SU-DHL-6 (cell line): Measurements from ENCODE around the gene ZNF772.

ENCODE experiments used
- H2AFZ ChIP-seq: fragments of 200-600 bp; sonication (generic); 2 replicates; pipeline ENCODE4 v1.6.1; 2014; ENCODE audit warnings: low read depth, mild to moderate bottlenecking, moderate library complexity, mixed read lengths, antibody characterized with exemption, low read length; ENCODE audit not compliant: severe bottlenecking
- H3F3A ChIP-seq: fragments of 200-600 bp; shearing (Covaris generic); 2 replicates; pipeline ENCODE4 v1.6.0; 2016; ENCODE audit warnings: antibody characterized with exemption, mild to moderate bottlenecking; ENCODE audit not compliant: insufficient read depth
- H3K27ac ChIP-seq: fragments of 200-600 bp; sonication (generic); 2 replicates; pipeline ENCODE4 v1.5.1; 2016; ENCODE audit warnings: low read depth, mild to moderate bottlenecking, low read length, moderate library complexity, mixed read lengths
- H3K27me3 ChIP-seq: fragments of 200-600 bp; sonication (generic), shearing (Covaris generic); 2 replicates; pipeline ENCODE4 v1.6.0; 2014; ENCODE audit warnings: mild to moderate bottlenecking, low read length
- H3K36me3 ChIP-seq: fragments of 200-600 bp; sonication (generic); 2 replicates; pipeline ENCODE4 v1.6.1; 2014; ENCODE audit warnings: mild to moderate bottlenecking, low read length, mixed read lengths
- H3K4me2 ChIP-seq: fragments of 300-600, 200-600 bp; shearing (Covaris generic), sonication (generic); 2 replicates; pipeline ENCODE4 v1.6.0; 2014; ENCODE audit warnings: low read length, low read depth, mild to moderate bottlenecking; ENCODE audit not compliant: poor library complexity, severe bottlenecking
- H3K4me3 ChIP-seq: fragments of 200-600 bp; sonication (generic); 2 replicates; pipeline ENCODE4 v1.5.1; 2014; ENCODE audit warnings: antibody characterized with exemption, low read length, mild to moderate bottlenecking, mixed read lengths; ENCODE audit not compliant: insufficient read depth, poor library complexity, severe bottlenecking
- H3K79me2 ChIP-seq: fragments of 200-600 bp; sonication (generic); 2 replicates; pipeline ENCODE4 v1.6.1; 2014; ENCODE audit warnings: mild to moderate bottlenecking, low read length, moderate library complexity; ENCODE audit not compliant: insufficient read depth
- H3K9ac ChIP-seq: fragments of 200-600 bp; sonication (generic); 2 replicates; pipeline ENCODE4 v1.7.0; 2014; ENCODE audit warnings: mild to moderate bottlenecking, low read length
- H3K9me2 ChIP-seq: fragments of 200-600 bp; sonication (generic); replicated peaks from 2 replicates; pipeline ENCODE4 v1.6.1; 2014; ENCODE audit warnings: low read length; ENCODE audit not compliant: insufficient read depth
- H3K9me3 ChIP-seq: fragments of 200-600 bp; sonication (generic); 2 replicates; pipeline ENCODE4 v1.6.1; 2014; ENCODE audit warnings: low read length, mixed read lengths; ENCODE audit not compliant: insufficient read depth
- H4K20me1 ChIP-seq: fragments of 200-600 bp; sonication (generic); 2 replicates; pipeline ENCODE4 v1.6.1; 2014; ENCODE audit warnings: low read depth, mild to moderate bottlenecking, antibody characterized with exemption, low read length, moderate library complexity, mixed read lengths
- EZH2phosphoT487 ChIP-seq: fragments of 200-600 bp; sonication (generic), shearing (Covaris generic); conservative IDR thresholded peaks from 2 replicates; pipeline ENCODE4 v1.6.1; 2018; ENCODE audit warnings: mild to moderate bottlenecking, antibody characterized with exemption, low read length, moderate library complexity, mixed read lengths
- TF ChIP-seq, protein P1 (sequence below): fragments of 200-600 bp; sonication (generic); IDR thresholded peaks from one replicate; pipeline ENCODE4 v1.5.1; 2017; ENCODE audit warnings: antibody characterized with exemption, mild to moderate bottlenecking, low read length, moderate library complexity; ENCODE audit not compliant: insufficient read depth, poor library complexity, severe bottlenecking

The ZNF772 gene

DNA sequence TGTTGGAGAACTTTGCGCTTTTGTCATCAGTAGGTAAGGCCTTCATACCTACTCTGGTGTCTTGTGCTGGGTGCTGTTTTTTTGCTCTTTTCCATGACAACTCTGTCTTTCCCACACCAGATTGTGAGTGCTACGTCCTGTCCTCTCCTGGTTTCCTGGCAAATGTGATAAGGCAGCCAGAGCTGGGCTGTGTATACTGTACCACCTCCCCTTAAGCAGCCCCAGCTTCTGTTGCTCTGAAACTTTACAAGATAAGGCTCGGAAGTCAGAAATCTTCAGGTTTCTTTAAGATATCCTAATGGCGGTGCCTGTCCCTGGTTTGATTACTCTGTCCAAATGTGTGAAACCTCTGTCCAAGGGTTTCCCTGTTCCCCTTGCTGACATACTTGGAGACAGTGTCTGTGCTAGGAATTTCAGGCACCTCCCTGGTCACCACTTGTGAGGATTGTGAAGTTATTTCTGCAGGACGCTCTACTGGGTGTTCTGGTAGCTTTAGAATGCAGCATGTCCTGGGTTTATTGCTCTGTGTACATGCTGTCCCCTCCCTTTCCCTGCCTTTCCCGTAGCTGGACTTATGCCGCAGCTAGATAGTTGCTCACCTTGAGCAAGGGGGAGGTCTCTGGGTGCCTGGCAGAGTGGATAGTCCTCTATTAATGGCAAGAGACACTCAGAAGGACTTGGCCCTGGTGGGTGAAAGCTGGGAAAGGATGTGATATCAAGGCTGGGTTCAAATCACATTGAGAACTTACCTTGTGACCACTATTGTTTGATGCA is 35.2 kb downstream of the ZNF772 start:
- Histone ChIP-seq H3K9ac (no peak overlapping the region), H3K27me3 (no peaks in the 10 kb centered on the region), H3K27ac (no peak overlapping the region), H3K4me3 (no peak overlapping the region), H2AFZ (no peak overlapping the region), H3K36me3 (no peaks in the 10 kb centered on the region), H3K9me2 (no peaks in the 10 kb centered on the region), H3K9me3 (no peaks in the 10 kb centered on the region), H4K20me1 (no peaks in the 10 kb centered on the region), H3K79me2 (peaks cover 40% of the 10 kb centered on the region), H3K4me2 (no peak overlapping the region), H3F3A (no peaks in the 10 kb centered on the region)
- TF ChIP-seq, protein P1, sequence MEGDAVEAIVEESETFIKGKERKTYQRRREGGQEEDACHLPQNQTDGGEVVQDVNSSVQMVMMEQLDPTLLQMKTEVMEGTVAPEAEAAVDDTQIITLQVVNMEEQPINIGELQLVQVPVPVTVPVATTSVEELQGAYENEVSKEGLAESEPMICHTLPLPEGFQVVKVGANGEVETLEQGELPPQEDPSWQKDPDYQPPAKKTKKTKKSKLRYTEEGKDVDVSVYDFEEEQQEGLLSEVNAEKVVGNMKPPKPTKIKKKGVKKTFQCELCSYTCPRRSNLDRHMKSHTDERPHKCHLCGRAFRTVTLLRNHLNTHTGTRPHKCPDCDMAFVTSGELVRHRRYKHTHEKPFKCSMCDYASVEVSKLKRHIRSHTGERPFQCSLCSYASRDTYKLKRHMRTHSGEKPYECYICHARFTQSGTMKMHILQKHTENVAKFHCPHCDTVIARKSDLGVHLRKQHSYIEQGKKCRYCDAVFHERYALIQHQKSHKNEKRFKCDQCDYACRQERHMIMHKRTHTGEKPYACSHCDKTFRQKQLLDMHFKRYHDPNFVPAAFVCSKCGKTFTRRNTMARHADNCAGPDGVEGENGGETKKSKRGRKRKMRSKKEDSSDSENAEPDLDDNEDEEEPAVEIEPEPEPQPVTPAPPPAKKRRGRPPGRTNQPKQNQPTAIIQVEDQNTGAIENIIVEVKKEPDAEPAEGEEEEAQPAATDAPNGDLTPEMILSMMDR: no peak
- no peak for TF ChIP-seq EZH2phosphoT487

- H3K79me2 ChIP-seq: peaks cover 57% of the 10 kb centered on the region
- H3K4me2 ChIP-seq: no peak overlapping the region
- H3K27me3 ChIP-seq: no peaks in the 10 kb centered on the region
- no peak overlapping the region for H2AFZ ChIP-seq
- H3K27ac ChIP-seq: no peak overlapping the region
- no peaks in the 10 kb centered on the region for H3K9me3 ChIP-seq
- no peaks in the 10 kb centered on the region for H3K9me2 ChIP-seq
- H4K20me1 ChIP-seq: no peaks in the 10 kb centered on the region
- no peaks in the 10 kb centered on the region for H3K36me3 ChIP-seq
- H3K4me3 ChIP-seq: no peak overlapping the region
- no peak overlapping the region for H3K9ac ChIP-seq
- TF ChIP-seq, protein P1: no peak
- no peak for TF ChIP-seq EZH2phosphoT487
- H3F3A ChIP-seq: no peaks in the 10 kb centered on the region
These were observed 38.4 kb downstream of the ZNF772 start for GRCh38 chr19:57438925-57439324.

DNA sequence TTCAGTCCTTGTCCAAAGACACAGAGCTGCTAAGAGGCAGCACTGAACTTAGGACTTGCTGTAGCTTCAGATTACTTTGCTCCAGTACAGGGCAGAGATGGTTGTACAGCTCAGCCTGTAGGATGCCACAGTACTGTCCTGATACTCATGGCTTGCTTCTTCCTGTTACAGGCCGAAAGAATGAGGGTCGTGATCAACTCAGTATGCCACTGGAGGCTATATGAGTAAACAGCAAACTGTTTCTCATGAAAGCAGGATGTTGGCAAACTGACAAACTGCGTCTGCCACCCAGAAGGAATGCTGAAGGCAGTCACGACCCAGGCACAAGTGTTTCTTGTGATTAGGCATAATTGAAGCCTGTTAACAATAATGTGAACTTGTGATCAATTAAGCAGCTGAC is 39.4 kb downstream of the ZNF772 start:
- H3K9me2 ChIP-seq: no peaks in the 10 kb centered on the region
- peaks cover 57% of the 10 kb centered on the region for H3K79me2 ChIP-seq
- H3K27ac ChIP-seq: no peak overlapping the region
- H3F3A ChIP-seq: no peaks in the 10 kb centered on the region
- no peak overlapping the region for H3K9ac ChIP-seq
- H3K4me2 ChIP-seq: no peak overlapping the region
- no peaks in the 10 kb centered on the region for H4K20me1 ChIP-seq
- no peak overlapping the region for H2AFZ ChIP-seq
- no peaks in the 10 kb centered on the region for H3K27me3 ChIP-seq
- H3K4me3 ChIP-seq: no peak overlapping the region
- H3K36me3 ChIP-seq: no peaks in the 10 kb centered on the region
- TF ChIP-seq, protein P1: no peak
- no peak for TF ChIP-seq EZH2phosphoT487
- H3K9me3 ChIP-seq: no peaks in the 10 kb centered on the region
